NCI-H345 (cell line): ENCODE data around the gene CHRDL2.
"Not testable (repeated sequence)": the region's sequence is repeated elsewhere in the genome, so short reads cannot be mapped to it uniquely, and the experiment has no call there.

ENCODE experiments used
- DNase-seq: peaks from one replicate; lab custom pipeline; 2025; lab: John Stamatoyannopoulos, UW

CHRDL2 gene

DNA sequence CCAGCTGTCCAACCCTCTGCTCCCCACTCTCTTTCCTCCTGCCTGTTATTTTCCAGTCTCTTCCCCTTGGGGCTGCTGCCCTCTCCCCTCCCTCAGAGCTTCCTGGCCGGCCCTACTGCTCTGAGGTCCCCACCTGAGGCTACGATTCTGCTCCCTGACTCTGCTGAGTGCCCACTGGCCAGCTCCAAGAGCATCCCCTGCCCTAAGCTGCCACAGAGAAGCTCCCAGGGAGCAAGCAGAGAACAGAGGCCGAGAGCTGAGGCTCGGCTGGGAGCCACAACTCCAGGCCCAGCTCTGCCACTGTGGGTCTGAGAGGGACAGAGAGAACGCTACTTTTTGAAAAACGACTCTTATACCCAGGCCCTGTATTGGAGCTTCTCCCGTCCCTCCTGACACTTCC, 61.1 kb downstream of the CHRDL2 start:
- no peak for DNase-seq

DNA sequence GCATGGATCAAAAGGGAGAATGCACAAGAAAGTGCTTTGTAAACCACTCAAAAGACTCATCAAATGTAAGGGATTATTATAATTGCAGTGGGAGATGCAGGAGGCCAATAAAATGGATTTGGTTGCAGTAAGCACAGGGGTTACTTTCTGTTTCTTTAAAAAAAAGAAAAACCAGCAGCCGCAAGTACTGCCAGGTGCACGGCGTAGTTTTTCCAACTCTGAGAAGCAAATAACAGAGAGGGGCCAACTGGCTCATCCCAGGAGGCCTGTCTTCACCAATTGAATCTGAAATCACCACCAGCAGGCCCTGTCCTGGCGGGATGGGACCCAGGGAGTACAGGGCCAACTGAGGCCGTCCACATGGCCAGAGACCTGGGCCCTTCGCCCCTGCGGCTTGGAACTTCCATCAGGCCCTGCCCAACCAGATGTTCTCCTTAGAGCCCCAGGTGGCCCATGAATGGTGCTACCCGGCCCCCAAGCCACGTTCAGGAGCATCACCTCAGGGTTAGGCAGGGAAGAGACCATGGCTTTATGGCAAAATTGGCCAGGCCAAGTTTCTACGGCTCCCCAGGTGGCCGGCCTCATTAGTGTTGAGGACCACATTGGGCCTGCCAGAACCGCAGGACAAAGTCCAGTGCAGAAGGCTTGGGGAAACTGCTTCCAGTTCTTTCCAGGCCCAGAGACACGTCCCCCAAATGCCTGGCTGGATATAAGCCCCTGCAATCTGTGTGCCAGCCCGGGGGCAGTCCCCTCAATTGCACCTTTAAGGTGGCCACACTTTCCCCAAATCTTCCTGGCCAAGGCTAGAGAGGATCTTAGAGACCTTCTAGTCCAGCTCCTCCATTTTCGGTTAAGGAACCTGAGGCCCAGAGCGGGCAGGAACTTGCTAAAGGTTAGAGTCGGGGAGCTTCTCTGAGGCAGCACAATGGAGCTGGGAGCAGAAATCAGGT, 61.7 kb downstream of the CHRDL2 start:
- no peak for DNase-seq

DNA sequence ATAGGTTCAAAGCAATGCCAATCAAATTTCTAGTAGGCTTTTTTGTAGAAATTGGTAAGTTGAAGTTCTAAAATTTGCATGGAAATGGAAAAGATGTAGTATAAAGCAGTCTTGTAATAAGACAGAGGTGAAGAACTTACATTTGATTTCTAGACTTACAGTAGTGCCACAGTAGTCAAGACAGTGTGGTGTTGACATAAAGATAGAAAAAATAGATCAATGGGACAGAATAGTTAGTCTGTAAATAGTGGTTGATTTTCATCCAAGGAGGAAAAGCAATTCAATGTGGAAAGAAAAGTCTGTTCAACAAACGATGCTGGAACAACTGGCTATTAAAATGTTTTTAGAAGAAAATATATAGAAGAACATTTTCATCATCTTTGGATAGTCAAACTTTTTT, 67.9 kb downstream of the CHRDL2 start:
- no peak for DNase-seq

DNA sequence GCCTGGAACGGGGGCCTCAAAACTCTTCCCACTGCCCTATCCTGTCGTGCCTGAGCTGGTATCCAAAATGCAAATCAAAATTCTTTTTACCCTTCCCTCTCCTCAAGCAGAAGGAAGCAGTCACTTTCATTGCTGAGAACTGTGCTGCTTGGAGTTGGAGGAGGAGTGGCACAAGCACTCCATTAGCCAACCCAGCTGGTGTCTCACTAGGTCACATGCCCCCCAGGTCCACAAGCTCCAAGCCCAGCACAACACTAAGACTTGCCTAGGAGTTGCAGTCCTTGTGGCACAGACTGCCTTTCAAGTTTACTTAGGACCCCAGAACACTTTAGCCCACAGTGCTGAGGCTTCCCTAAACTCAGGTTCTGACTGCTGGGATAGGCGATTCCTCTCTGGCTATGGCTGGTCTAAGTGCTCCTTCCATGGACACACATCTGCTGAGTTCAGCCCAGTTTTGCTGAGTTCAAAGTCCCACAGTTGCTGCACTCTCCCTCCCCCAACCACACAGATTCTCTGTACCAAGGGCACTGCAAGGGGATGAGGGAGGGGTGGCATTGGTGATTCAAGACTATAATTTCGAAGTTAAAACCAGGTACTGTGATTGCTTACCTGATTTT, 68.6 kb downstream of the CHRDL2 start:
- DNase-seq: no peak

DNA sequence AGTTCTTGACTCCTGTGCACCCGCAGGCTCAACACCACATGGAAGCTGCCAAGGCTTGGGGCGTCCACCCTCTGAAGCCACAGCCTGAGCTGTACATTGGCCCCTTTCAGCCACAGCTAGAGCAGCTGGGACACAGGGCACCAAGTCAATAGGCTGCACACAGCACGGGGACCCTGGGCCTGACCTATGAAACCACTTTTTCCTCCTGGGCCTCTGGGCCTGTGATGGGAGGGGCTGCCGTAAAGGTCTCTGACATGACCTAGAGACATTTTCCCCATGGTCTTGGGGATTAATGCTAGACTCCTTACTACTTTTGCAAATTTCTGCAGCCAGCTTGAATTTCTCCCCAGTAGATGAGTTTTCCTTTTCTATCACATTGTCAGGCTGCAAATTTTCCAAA, 72.1 kb downstream of the CHRDL2 start:
- not testable (repeated sequence) for DNase-seq

DNA sequence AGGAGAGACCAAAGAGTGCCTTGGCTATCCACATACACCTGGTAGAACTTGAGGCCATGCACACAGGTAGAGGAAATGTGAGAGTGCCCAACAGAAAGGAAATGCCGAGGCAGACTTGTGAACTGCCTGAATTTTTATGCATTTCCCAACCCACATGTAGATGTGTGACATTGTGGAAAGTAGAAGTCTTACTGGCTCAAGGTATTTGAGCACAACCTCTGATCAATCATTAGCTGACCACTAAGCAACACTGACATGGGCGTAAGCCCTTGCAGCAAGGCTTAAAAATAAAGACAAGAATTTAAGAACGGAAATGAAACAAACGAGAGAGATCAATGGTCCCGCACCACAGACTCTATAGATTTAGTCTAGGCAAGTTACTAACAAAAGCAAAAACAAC, 76.2 kb downstream of the CHRDL2 start:
- DNase-seq: no peak

DNA sequence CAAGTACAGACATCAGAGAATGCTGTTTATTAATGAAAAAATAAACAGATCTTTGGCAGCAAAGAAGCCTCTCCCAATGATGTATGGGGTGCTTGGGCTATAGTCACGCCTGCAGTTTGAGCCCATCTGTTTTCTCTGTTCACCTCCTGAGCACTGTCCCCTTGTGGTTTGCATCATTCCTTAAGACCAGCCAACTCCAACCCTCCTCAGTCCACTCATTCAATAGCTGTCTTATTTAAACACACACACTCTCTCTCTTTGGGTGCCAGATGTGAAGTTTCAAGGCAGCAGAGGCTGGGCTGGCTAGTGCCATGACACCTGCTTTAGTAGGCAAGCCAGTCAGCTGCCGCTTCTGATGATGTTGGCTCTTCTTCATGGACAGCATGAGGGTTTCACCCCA, 80.7 kb downstream of the CHRDL2 start:
- no peak for DNase-seq

DNA sequence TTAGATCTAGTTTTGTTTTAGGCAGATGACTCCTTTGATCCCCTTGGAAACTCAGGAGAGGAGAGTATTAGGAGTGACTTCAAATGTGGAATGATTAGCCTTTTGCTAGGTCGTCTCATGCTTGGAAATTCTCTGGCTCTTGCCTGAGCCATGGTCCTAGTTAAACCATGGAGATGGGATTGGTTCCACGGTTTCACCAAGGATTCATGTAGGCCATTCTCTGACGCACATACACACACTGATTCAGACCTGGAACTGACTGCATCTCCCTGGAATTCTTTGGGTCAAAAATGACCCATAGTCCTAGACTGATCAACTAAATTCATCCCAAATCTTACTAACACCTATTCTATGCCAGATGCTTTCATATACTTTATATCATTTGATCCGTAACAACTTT, 82.3 kb downstream of the CHRDL2 start:
- no peak for DNase-seq

DNA sequence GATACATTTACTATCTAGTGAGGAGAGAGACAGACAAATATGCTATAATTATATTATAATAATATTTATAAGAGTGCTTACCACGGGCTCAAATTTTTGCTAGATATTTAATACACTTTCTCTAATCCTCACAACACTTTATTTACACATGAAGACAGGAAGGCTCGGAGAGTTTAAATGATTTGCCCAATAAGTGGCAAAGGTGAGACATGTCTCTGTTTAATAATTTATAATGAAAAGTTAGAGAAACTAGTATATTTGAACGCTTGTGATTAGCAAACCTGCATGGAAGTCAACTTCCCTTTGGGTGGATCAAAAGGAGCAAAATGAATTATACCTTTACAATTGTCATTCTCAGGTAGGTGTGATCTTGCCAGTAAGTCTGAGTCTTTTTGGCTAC, 83.4 kb downstream of the CHRDL2 start:
- no peak for DNase-seq

DNA sequence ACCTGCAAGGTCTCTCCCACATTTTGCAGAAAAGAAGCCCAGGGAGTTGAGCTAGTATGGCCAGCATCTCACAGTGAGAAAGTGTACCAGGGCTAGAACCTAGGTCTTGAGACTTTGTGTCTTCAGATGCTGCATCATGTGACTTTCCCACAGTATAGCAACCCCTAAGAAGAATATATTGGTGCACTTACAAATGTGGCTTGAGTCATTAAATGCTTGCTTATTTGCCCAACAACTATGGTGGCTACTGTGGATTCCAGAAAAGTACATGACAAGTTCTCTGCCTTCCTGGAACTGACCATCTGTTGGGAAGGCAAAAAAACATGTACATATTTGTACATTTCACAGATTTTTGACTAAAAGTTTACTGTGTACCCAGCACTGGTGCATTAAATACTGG, 83.8 kb downstream of the CHRDL2 start:
- no peak for DNase-seq

DNA sequence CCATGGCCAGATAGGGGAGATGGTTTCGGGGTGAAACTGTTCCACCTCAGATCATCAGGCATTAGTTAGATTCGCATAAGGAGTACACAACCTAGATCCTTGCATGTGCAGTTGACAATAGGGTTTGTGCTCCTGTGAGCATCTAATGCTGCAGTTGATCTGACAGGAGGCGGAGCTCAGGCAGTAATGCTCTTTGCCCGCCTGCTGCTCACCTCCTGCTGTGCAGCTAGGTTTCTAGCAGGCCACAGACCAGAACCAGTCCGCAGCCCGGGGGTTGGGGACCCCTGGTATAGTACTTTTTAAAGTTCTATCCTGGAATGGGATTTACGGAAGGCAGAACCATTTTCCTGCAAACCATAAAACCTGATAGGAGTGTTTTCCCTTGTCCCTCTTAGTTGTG, 84.3 kb downstream of the CHRDL2 start:
- DNase-seq: no peak
